Erythroblast (primary cell): Measurements from ENCODE around the gene NXPE1.

Source experiments
- GATA1 ChIP-seq: IDR thresholded peaks from 2 replicates; pipeline ENCODE4 v1.6.1; 2011; ENCODE audit warnings: low read depth, mild to moderate bottlenecking, control low read depth, low read length, moderate library complexity
- POLR2A ChIP-seq: IDR thresholded peaks from 2 replicates; pipeline ENCODE4 v1.6.1; 2011; ENCODE audit warnings: mild to moderate bottlenecking, low read length

DNA sequence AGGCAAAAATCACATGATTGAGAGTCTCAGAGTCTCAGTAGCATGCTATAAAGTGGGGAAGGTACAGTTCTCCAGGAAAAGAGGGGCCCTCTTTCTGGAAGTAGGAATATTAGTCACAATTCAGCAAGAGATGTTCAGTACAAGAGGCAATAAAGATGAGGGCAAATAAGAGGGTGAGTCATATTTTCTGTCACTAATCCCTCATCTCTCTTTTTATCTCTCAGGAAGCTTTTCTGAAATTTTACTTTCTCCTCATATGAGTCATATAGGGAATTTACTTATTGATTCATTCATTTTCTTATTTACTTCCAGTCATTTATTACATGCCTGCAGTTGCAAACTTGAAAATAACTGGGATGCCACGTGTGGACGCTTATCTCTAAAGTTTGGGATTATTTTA is 3.4 kb upstream of the NXPE1 start:
- TF ChIP-seq POLR2A (no peak), GATA1 (no peak)
